Uterus (tissue), 4 donors: ENCODE measurements around the gene DCTN3. TPM values are rescaled to one million over a fixed set of nuclear protein-coding genes. Genes with fewer than 3 reads are reported as not detected.

Experiments
- DNase-seq, 2 donors: peaks; one replicate each; pipeline ENCODE4 v3.0.0-alpha.2; 2019 to 2020
- H3K27ac ChIP-seq, 2 donors: fragments of 200-600 bp; sonication (generic); 1 replicate in 1 of 2; 2 replicates in 1 of 2; pipeline ENCODE4 v1.5.1; 2016 to 2018
- H3K27me3 ChIP-seq, 2 donors: fragments of 200-600 bp; sonication (generic); one replicate each; pipeline ENCODE4 v1.5.1; 2018 to 2019; ENCODE audit warnings: control low read depth in 1 of 2
- H3K36me3 ChIP-seq, 2 donors: fragments of 200-600 bp; sonication (generic); one replicate each; pipeline ENCODE4 v1.5.1; 2019; ENCODE audit warnings: control low read depth in 1 of 2
- H3K4me1 ChIP-seq, 2 donors: fragments of 200-600 bp; sonication (generic); one replicate each; pipeline ENCODE4 v1.5.1; 2018 to 2019; ENCODE audit warnings: control low read depth in 1 of 2
- H3K4me3 ChIP-seq, 2 donors: fragments of 200-600 bp; sonication (generic); 1 replicate in 1 of 2; 2 replicates in 1 of 2; pipeline ENCODE4 v1.5.1; 2018 to 2019; ENCODE audit warnings: mild to moderate bottlenecking in 1 of 2
- H3K9me3 ChIP-seq, 2 donors: fragments of 200-600 bp; sonication (generic); one replicate each; pipeline ENCODE4 v1.5.1; 2019; ENCODE audit warnings: control low read depth in 1 of 2
- CTCF ChIP-seq, 4 experiments: fragments of 200-600 bp in 2 of 4; fragments of 450-650 bp in 2 of 4; sonication (generic) in 2 of 4; IDR thresholded peaks; one replicate each; pipeline ENCODE4 v1.5.1; 2016 to 2019; ENCODE audit warnings: antibody characterized with exemption in 4 of 4, mild to moderate bottlenecking in 2 of 4, moderate library complexity in 1 of 4
- POLR2A ChIP-seq, 2 donors: fragments of 450-650 bp; IDR thresholded peaks; one replicate each; pipeline ENCODE4 v1.6.1; 2016; ENCODE audit warnings: antibody characterized with exemption in 2 of 2, mild to moderate bottlenecking in 1 of 2, moderate library complexity in 1 of 2
- intact Hi-C: fragments of 100-400 bp; cut with DNase I; formaldehyde crosslinking; loops from one replicate; pipeline ENCODE4 v1.15.1; 2023; ENCODE audit warnings: low total_unique reads
- total RNA-seq, 4 donors: library from RNA; depleted of rRNA in 3 of 4; stranded (reverse); fragments of >200 nt in 3 of 4; gene quantifications; one replicate each; pipeline versions ENCODE4 v1.1.0 to v1.2.4, GENCODE V29; 2014 to 2023
- donor health status: DM: yes; HTN: yes; CAD: no.

DCTN3 gene
- total RNA-seq, 4 donors from 2014 or later = 27.7 to 98.0 (median 58.6) TPM

GRCh38 chr9:34625186-34625486 is 4.8 kb upstream of the DCTN3 start:
- TF ChIP-seq CTCF (IDR thresholded peaks at IDR 0.05) = no peak
- TF ChIP-seq POLR2A (IDR thresholded peaks at IDR 0.05) = no peak
- Histone ChIP-seq H3K36me3 (no peaks in the 10 kb centered on the region), H3K27ac (no peak overlapping the region), H3K9me3 (no peaks in the 10 kb centered on the region), H3K27me3 (peaks cover 48 to 71% of the 10 kb centered on the region in 2 donors), H3K4me1 (peaks cover 0 to 7% of the 10 kb centered on the region in 2 donors), H3K4me3 (no peak overlapping the region)
- no peak for DNase-seq
- intact Hi-C loops = no loop called here

- no peaks in the 10 kb centered on the region for H3K9me3 ChIP-seq
- no peak for DNase-seq
- TF ChIP-seq POLR2A (IDR thresholded peaks at IDR 0.05) (no peak), CTCF (IDR thresholded peaks at IDR 0.05) (no peak)
- H3K36me3 ChIP-seq = no peaks in the 10 kb centered on the region
- H3K27ac ChIP-seq = no peak overlapping the region
- peaks cover 48 to 69% of the 10 kb centered on the region in 2 donors for H3K27me3 ChIP-seq
- H3K4me3 ChIP-seq = no peak overlapping the region
- intact Hi-C loops = no loop called here
- peaks cover under 1 to 7% of the 10 kb centered on the region in 2 donors for H3K4me1 ChIP-seq
Observed at GRCh38 chr9:34624475-34625185, 4.3 kb upstream of the DCTN3 start.

- intact Hi-C loops = no loop called here
- Histone ChIP-seq H3K4me1 (peaks cover 4 to 5% of the 10 kb centered on the region in 2 donors), H3K27ac (no peak overlapping the region), H3K9me3 (no peaks in the 10 kb centered on the region), H3K36me3 (no peaks in the 10 kb centered on the region), H3K27me3 (peaks cover 46 to 63% of the 10 kb centered on the region in 2 donors), H3K4me3 (no peak overlapping the region)
- no peak for DNase-seq
- no peak for TF ChIP-seq CTCF (IDR thresholded peaks at IDR 0.05)
- TF ChIP-seq POLR2A (IDR thresholded peaks at IDR 0.05) = no peak
Observed at GRCh38 chr9:34623374-34624235, 3.3 kb upstream of the DCTN3 start.

- intact Hi-C loops = no loop called here
- Histone ChIP-seq H3K27ac (no peak overlapping the region), H3K27me3 (no peaks in the 10 kb centered on the region), H3K4me3 (no peak overlapping the region), H3K36me3 (no peaks in the 10 kb centered on the region), H3K9me3 (no peaks in the 10 kb centered on the region), H3K4me1 (peaks cover 0 to 4% of the 10 kb centered on the region in 2 donors)
- no peak for DNase-seq
- TF ChIP-seq CTCF (IDR thresholded peaks at IDR 0.05) (no peak), POLR2A (IDR thresholded peaks at IDR 0.05) (no peak)
Observed at GRCh38 chr9:34615132-34615531, 5.2 kb downstream of the DCTN3 start.

GRCh38 chr9:34612788-34613390 is 7.4 kb downstream of the DCTN3 start:
- no peaks in the 10 kb centered on the region for H3K9me3 ChIP-seq
- no peaks in the 10 kb centered on the region for H3K36me3 ChIP-seq
- H3K4me1 ChIP-seq = no peaks in the 10 kb centered on the region
- peak overlapping the region; percentile 63 to 72 for H3K4me3 ChIP-seq
- no peaks in the 10 kb centered on the region for H3K27me3 ChIP-seq
- DNase-seq = peak; percentile 79 to 83
- H3K27ac ChIP-seq = peak overlapping the region; percentile 85 to 93
- intact Hi-C loops = no loop called here
- TF ChIP-seq POLR2A (IDR thresholded peaks at IDR 0.05) = no peak
- TF ChIP-seq CTCF (IDR thresholded peaks at IDR 0.05) = peak; percentile 74 to 86 (median 78)
